K562 (cell line): Measurements from ENCODE around the gene VPS16. TPM values are rescaled to one million over a fixed set of nuclear protein-coding genes. Genes with fewer than 3 reads are reported as not detected.

Experiments
- CREM ChIP-seq: IDR thresholded peaks from 2 replicates; pipeline ENCODE4 v1.6.1; 2014; ENCODE audit warnings: antibody characterized with exemption, low read depth
- ELF1 ChIP-seq: fragments of 200-800 bp; sonication (Bioruptor generic); IDR thresholded peaks from 2 replicates; pipeline ENCODE4 v1.6.1; 2016; ENCODE audit warnings: missing genetic modification characterization, missing compliant biosample characterization
- GATAD2B ChIP-seq: fragments of 450-650 bp; IDR thresholded peaks from 2 replicates; pipeline ENCODE4 v1.6.1; 2017; ENCODE audit warnings: mild to moderate bottlenecking, borderline replicate concordance
- MAX ChIP-seq: sonication (generic); formaldehyde crosslinking; IDR thresholded peaks from 2 replicates; pipeline ENCODE4 v1.9.0; 2022; ENCODE audit warnings: mild to moderate bottlenecking, missing genetic modification reagents
- MGA ChIP-seq: fragments of 450-650 bp; IDR thresholded peaks from 2 replicates; pipeline ENCODE4 v1.6.1; 2016; ENCODE audit warnings: mild to moderate bottlenecking, moderate library complexity
- MNT ChIP-seq, 2 experiments: fragments of 450-650 bp; conservative IDR thresholded peaks; 2 replicates each; pipeline ENCODE4 v1.6.1; 2017; ENCODE audit warnings: mild to moderate bottlenecking in 2 of 2, moderate library complexity in 2 of 2
- NFE2 ChIP-seq: IDR thresholded peaks from 2 replicates; pipeline ENCODE4 v1.6.1; 2014; ENCODE audit warnings: antibody characterized with exemption, low read depth
- NR2C2 ChIP-seq, 2 experiments: fragments of 200-800 bp in 1 of 2; sonication (Bioruptor generic) in 1 of 2; sonication (generic) in 1 of 2; formaldehyde crosslinking in 1 of 2; IDR thresholded peaks; 2 replicates each; pipeline versions ENCODE4 v1.6.1 to v1.8.0; 2016 to 2022; ENCODE audit warnings: mild to moderate bottlenecking in 1 of 2, missing compliant biosample characterization in 1 of 2, missing genetic modification characterization in 1 of 2, missing genetic modification reagents in 1 of 2
- PHTF2 ChIP-seq: fragments of 250-450 bp; sonication (Bioruptor Pico); IDR thresholded peaks from 2 replicates; pipeline ENCODE4 v1.5.0; 2021; ENCODE audit warnings: mild to moderate bottlenecking
- SP1 ChIP-seq: sonication (generic); formaldehyde crosslinking; IDR thresholded peaks from 2 replicates; pipeline ENCODE4 v1.8.1; 2022; ENCODE audit warnings: mild to moderate bottlenecking, missing genetic modification reagents
- TAF15 ChIP-seq: fragments of 200-400 bp; formaldehyde crosslinking; IDR thresholded peaks from 2 replicates; pipeline ENCODE4 v1.6.1; 2017; ENCODE audit warnings: mild to moderate bottlenecking, low read depth, low read length, moderate library complexity
- polyA plus RNA-seq, 8 experiments: library from polyadenylated mRNA; depleted of rRNA in 4 of 8; stranded (reverse) in 5 of 8; unstranded in 3 of 8; fragments of >200 nt; fragmentation: Nextera tagmentation in 2 of 8; fragmentation: Illumina TruSeq in 1 of 8; extraction: Ambion mirVana in 2 of 8; extraction: Trizol in 1 of 8; gene quantifications; 2 replicates each; pipeline versions ENCODE4 v1.2.1 to v1.2.3, GENCODE V29; 2011 to 2014; ENCODE audit warnings: inconsistent platforms in 1 of 8, missing spikeins in 1 of 8
- total RNA-seq, 7 experiments: library from RNA; depleted of rRNA in 6 of 7; stranded (reverse); fragments of >200 nt in 6 of 7; fragmentation: Illumina TruSeq in 2 of 7; extraction: Trizol in 2 of 7; gene quantifications; 2 replicates each; pipeline versions ENCODE4 v1.2.1 to v1.2.3, GENCODE V29; 2011 to 2021; ENCODE audit warnings: low replicate concordance in 1 of 7

Gene VPS16
- total and polyA plus RNA-seq, 9 of the 15 experiments (the other 6 are each of a cell fraction or from before 2014, with no cell fraction given) = 6.8 to 24.7 (median 14.0) TPM

- TF ChIP-seq MGA = peak; percentile 88
- no peak for TF ChIP-seq TAF15
- TF ChIP-seq ELF1 (tag) = peak; percentile 98
- TF ChIP-seq PHTF2 (CRISPR knock-in tag) = no peak
- TF ChIP-seq MAX = peak; percentile 93
- TF ChIP-seq MNT (conservative IDR thresholded peaks at IDR 0.05) = peak; percentile 98 to 99
- TF ChIP-seq NFE2 = no peak
- peak; percentile 58; the same call in 1 of the 2 replicates for TF ChIP-seq SP1 (CRISPR knock-in tag)
- no peak for TF ChIP-seq GATAD2B
- no peak; the same call in none of the 2 replicates for TF ChIP-seq NR2C2 (CRISPR knock-in tag; IDR thresholded peaks at IDR 0.05)
- TF ChIP-seq NR2C2 (tag; IDR thresholded peaks at IDR 0.05) = peak; percentile 35; the same call in 1 of the 2 replicates
- TF ChIP-seq CREM = peak; percentile 44; the same call in 1 of the 2 replicates
Measured at GRCh38 chr20:2840138-2840966, at the start of gene VPS16, which contains the start of gene PCED1A (continued).
